ENCODE measurements around the gene MYH9.

The MYH9 gene

GRCh38 chr22:36385491-36386350 lies 2.0 kb downstream of the MYH9 start:
- H3K4me3 ChIP-seq, result peak overlapping the region; percentile 93 to 100 (median 99)
- peaks cover 58 to 70% (median 70%) of the 10 kb centered on the region in 11 experiments for H4K20me1 ChIP-seq
- peaks cover 4 to 63% (median 58%) of the 10 kb centered on the region in 11 experiments; a peak in 20 of 22 replicates for H3K36me3 ChIP-seq
- no peaks in the 10 kb centered on the region for H3K27me3 ChIP-seq
- TF ChIP-seq Cebpa-rat (IDR thresholded peaks at IDR 0.05), result no peak
- H3K9me3 ChIP-seq (replicated peaks in 1 of 11), result peaks cover 0 to 7% (median 0%) of the 10 kb centered on the region in 11 experiments; a peak in 2 of 22 replicates
- H3K4me2 ChIP-seq, result peak overlapping the region; percentile 89 to 100 (median 98)
- peaks cover 52 to 75% (median 68%) of the 10 kb centered on the region in 10 experiments for H3K4me1 ChIP-seq
- H3K9ac ChIP-seq, result peak overlapping the region; percentile 90 to 100 (median 99)
- peak overlapping the region; percentile 66 to 99 (median 98); a peak in 21 of 22 replicates for H3K27ac ChIP-seq

- peaks cover 53 to 75% (median 68%) of the 10 kb centered on the region in 10 experiments for H3K4me1 ChIP-seq
- TF ChIP-seq Cebpa-rat (IDR thresholded peaks at IDR 0.05), result no peak
Observed at GRCh38 chr22:36384766-36385481, 2.8 kb downstream of the MYH9 start.

DNA sequence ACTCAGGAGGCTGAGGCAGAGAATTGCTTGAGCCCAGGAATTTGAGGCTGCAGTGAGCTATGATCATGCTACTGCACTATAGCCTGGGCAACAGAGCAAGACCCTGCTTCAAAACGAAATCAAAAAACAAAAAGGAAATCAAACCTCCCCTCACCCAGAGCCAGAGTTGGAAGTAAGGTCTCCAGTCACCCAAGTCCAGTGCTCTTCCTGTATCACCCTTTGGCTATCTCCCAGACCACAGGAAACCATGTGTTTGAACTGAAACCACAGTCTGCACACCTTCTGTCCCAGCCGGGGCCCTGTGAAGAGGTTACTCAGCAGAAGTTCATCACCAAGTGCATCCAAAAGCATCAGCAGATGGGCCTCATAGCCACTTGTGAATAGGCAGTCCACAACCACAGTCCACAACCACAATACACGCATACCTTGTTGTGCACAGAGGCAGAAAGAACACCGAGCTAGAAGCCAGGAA lies 4.6 kb downstream of the MYH9 start:
- H3K4me2 ChIP-seq, result peak overlapping the region; percentile 73 to 100 (median 98)
- H3K27me3 ChIP-seq, result no peaks in the 10 kb centered on the region
- peak overlapping the region; percentile 17 to 100 (median 69); a peak in 18 of 22 replicates for H3K9ac ChIP-seq
- peaks cover 84 to 96% (median 96%) of the 10 kb centered on the region in 11 experiments for H4K20me1 ChIP-seq
- no peak for TF ChIP-seq Cebpa-rat (IDR thresholded peaks at IDR 0.05)
- H3K36me3 ChIP-seq, result peaks cover 4 to 89% (median 79%) of the 10 kb centered on the region in 11 experiments; a peak in 20 of 22 replicates
- peak overlapping the region in 9 of 10 experiments; percentile 6 to 100 (median 98); a peak in 16 of 20 replicates for H3K4me3 ChIP-seq
- H3K9me3 ChIP-seq (replicated peaks in 1 of 11), result peaks cover 0 to 7% (median 0%) of the 10 kb centered on the region in 11 experiments; a peak in 2 of 22 replicates
- H3K4me1 ChIP-seq, result peaks cover 62 to 77% (median 74%) of the 10 kb centered on the region in 10 experiments
- peak overlapping the region in 9 of 11 experiments; percentile 0 to 98 (median 47); a peak in 16 of 22 replicates for H3K27ac ChIP-seq

More at GRCh38 chr22:36384766-36385481, 2.8 kb downstream of the MYH9 start:
- Histone ChIP-seq H3K4me2 (peak overlapping the region; percentile 89 to 100 (median 98)), H3K9me3 (replicated peaks in 1 of 11) (peaks cover 0 to 7% (median 0%) of the 10 kb centered on the region in 11 experiments; a peak in 2 of 22 replicates), H3K27ac (peak overlapping the region; percentile 66 to 99 (median 98); a peak in 21 of 22 replicates), H3K27me3 (no peaks in the 10 kb centered on the region), H3K4me3 (peak overlapping the region; percentile 93 to 100 (median 99)), H3K36me3 (peaks cover 4 to 71% (median 65%) of the 10 kb centered on the region in 11 experiments; a peak in 20 of 22 replicates), H4K20me1 (peaks cover 66 to 78% (median 78%) of the 10 kb centered on the region in 11 experiments), H3K9ac (peak overlapping the region; percentile 90 to 100 (median 99))

GRCh38 chr22:36381513-36382128 lies 6.1 kb downstream of the MYH9 start:
- Histone ChIP-seq H3K9me3 (replicated peaks in 1 of 11) (peaks cover 0 to 7% (median 0%) of the 10 kb centered on the region in 11 experiments; a peak in 2 of 22 replicates), H3K4me3 (peak overlapping the region in 6 of 10 experiments; percentile 45 to 100 (median 95); a peak in 9 of 20 replicates), H3K4me1 (peaks cover 77 to 92% (median 89%) of the 10 kb centered on the region in 10 experiments), H3K9ac (peak overlapping the region in 9 of 11 experiments; percentile 28 to 100 (median 53); a peak in 9 of 22 replicates), H3K27me3 (no peaks in the 10 kb centered on the region), H3K36me3 (peaks cover 4 to 100% (median 85%) of the 10 kb centered on the region in 11 experiments; a peak in 20 of 22 replicates), H3K4me2 (peak overlapping the region; percentile 78 to 100 (median 98)), H3K27ac (peak overlapping the region in 7 of 11 experiments; percentile 1 to 85 (median 61); a peak in 11 of 22 replicates), H4K20me1 (peaks cover 99 to 100% (median 100%) of the 10 kb centered on the region in 11 experiments)
- TF ChIP-seq Cebpa-rat (IDR thresholded peaks at IDR 0.05), result no peak

GRCh38 chr22:36379593-36380361 lies 8.0 kb downstream of the MYH9 start:
- peak overlapping the region; percentile 78 to 100 (median 98) for H3K4me2 ChIP-seq
- no peaks in the 10 kb centered on the region for H3K9me3 ChIP-seq (replicated peaks in 1 of 11)
- H3K27ac ChIP-seq, result peak overlapping the region in 9 of 11 experiments; percentile 55 to 85 (median 62); a peak in 18 of 22 replicates
- no peaks in the 10 kb centered on the region for H3K27me3 ChIP-seq
- peaks cover 10 to 100% (median 86%) of the 10 kb centered on the region in 11 experiments for H3K36me3 ChIP-seq
- TF ChIP-seq Cebpa-rat (IDR thresholded peaks at IDR 0.05), result no peak
- peak overlapping the region; percentile 38 to 100 (median 63); a peak in 19 of 22 replicates for H3K9ac ChIP-seq
- H4K20me1 ChIP-seq, result peaks cover 99 to 100% (median 100%) of the 10 kb centered on the region in 11 experiments
- H3K4me1 ChIP-seq, result peaks cover 95 to 100% (median 98%) of the 10 kb centered on the region in 10 experiments
- H3K4me3 ChIP-seq, result peak overlapping the region; percentile 15 to 100 (median 47); a peak in 18 of 20 replicates

DNA sequence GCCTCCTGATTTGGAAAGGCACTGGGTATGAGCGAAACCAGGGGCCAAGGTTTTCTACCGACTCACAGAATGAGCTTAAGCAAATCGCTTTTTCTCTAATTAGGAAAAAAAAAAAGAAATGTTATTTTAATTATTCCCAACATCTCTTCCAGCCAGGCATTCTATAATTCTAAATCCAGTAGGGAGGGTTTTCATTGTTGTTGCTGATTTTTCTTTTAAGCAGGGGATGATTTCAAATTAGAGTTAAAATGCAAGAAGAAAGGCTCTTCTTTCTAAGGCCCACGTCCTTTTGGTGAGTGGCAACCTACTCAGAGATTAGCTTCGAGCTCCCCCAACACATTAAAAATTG lies 8.9 kb downstream of the MYH9 start:
- peak overlapping the region; percentile 78 to 100 (median 98); a peak in 21 of 22 replicates for H3K4me2 ChIP-seq
- no peaks in the 10 kb centered on the region for H3K9me3 ChIP-seq (replicated peaks in 1 of 11)
- peak overlapping the region in 9 of 11 experiments; percentile 55 to 85 (median 77); a peak in 16 of 22 replicates for H3K27ac ChIP-seq
- H4K20me1 ChIP-seq, result peaks cover 100% of the 10 kb centered on the region in 11 experiments
- no peak for TF ChIP-seq Cebpa-rat (IDR thresholded peaks at IDR 0.05)
- no peaks in the 10 kb centered on the region for H3K27me3 ChIP-seq
- H3K4me3 ChIP-seq, result peak overlapping the region in 5 of 10 experiments; percentile 31 to 100 (median 49); a peak in 8 of 20 replicates
- peaks cover 10 to 100% (median 90%) of the 10 kb centered on the region in 11 experiments for H3K36me3 ChIP-seq
- H3K4me1 ChIP-seq, result peaks cover 99 to 100% (median 100%) of the 10 kb centered on the region in 10 experiments
- H3K9ac ChIP-seq, result peak overlapping the region in 10 of 11 experiments; percentile 44 to 77 (median 64); a peak in 17 of 22 replicates

All from BLaER1 treated with 17β-estradiol and CSF1 and Interleukin-3, amounts not matched to agents 10 nM and 100 nM (cell line).